Measurements from ENCODE around the gene NFATC1.
"Not testable (repeated sequence)": the region's sequence is repeated elsewhere in the genome, so short reads cannot be mapped to it uniquely, and the experiment has no call there.

The NFATC1 gene

DNA sequence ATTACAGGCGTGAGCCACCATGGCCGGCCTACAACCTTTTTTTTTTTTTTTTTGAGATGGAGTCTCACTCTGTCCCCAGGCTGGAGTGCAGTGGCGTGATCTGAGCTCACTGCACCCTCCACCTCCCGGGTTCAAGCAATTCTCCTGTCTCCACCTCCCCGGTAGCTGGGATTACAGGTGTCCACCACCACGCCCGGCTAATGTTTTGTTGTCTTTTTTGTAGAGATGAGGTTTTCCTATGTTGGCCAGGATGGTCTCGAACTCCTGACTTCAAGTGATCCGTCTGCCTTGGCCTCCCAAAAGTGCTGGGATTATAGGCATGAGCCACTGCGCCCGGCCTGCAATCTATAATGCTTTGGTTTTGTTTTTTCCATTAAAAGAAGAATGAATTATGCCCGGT is 19.1 kb upstream of the NFATC1 start:
- not testable (repeated sequence) for DNase-seq

- DNase-seq = no peak
These were observed 18.4 kb upstream of the NFATC1 start for GRCh38 chr18:79377187-79377891.

DNA sequence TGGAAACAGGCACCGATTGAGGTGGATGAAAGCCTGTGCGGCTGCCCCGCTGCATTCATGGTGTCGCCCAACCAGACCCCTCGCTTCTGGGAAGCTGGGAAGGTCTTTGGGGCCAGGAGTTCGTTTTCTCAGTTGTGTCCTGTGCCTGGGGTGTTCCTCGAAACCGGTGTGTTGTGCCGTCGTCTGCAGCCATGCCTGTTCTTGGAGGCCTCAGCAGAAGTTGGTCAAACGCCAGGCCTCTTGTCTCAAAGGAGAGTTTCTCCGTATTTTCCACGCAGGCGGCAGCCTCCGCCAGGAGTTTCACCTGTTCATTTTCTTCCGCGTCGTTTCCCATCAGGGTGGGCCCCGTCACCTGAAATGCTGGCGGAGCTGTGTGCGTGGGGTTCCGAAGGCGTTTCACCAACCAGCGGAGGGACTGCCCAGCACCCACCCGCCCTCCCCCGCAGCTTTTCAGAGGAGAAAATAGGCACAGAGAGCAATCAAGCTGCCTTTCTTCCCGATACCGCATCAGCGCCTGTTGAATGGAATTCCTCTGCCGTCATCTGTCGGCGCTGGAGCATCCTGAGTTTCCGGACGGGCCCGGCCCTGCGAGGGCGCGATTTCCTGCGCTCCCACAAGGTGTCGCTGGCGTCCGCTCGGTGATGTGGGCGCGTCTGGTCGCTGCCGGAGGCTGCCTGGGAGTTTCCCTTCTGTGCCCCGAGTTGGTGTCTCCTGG is 17.0 kb upstream of the NFATC1 start:
- no peak for DNase-seq

DNA sequence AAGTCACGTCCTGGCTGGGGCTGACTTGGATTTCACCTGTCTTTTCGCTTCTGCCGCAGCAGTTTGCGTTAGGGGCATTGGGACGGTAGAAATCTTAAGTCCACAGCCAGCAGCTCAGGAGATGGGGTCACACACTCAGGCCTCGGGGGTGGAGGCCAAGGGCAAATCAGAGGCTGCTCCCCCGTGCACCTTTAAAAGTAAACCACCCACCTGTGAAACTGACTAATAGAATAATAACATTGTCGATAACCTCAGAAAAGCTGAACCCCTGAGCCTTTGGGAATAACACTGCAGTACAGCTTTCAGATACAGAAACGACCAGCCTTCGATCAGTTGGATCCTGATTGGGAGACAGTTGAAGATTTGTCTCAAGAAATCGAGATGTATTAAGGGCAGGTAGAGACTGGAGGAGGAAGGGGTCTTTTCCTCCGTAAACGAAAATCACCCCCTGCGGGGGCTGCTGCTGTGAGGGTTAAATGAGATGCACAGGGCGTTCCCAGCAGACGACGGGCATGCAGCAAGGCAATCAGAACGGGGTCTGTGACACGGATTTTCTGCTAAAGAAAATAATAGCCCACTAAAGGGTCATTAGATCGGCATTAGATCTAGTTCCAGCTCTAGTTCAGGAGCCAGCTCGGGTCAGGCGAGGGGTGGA is 16.4 kb upstream of the NFATC1 start:
- no peak for DNase-seq

- no peak for DNase-seq
These were observed 15.6 kb upstream of the NFATC1 start for GRCh38 chr18:79379931-79380815.

GRCh38 chr18:79380816-79381806 is 14.6 kb upstream of the NFATC1 start:
- no peak for DNase-seq

DNA sequence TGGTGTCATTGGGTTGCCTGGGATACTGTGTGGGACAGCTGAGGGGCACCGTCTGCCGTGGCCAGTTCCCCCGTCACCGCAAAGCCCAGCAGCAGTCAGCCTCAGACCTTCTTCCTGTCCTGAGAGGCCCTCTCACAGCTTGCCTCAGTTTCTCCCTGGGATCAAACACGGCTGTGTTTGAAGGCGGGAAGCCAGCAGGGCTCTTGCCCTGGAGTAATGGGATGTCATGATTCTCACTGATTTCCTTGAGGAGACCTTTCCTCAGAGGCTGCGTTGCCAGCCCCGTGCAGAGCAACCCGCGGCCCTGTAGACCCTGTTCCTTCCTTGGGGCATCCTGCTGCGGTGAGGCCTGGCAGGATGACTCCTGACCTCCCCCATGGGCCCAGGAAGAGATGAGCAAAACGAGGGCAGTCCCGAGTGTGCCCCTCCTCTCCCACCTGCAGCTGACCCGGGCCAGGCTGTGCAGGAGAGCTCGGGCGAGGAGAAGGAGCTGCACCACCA is 13.9 kb upstream of the NFATC1 start:
- DNase-seq = no peak

- DNase-seq = no peak
These were observed 12.9 kb upstream of the NFATC1 start for GRCh38 chr18:79382681-79383387.

DNA sequence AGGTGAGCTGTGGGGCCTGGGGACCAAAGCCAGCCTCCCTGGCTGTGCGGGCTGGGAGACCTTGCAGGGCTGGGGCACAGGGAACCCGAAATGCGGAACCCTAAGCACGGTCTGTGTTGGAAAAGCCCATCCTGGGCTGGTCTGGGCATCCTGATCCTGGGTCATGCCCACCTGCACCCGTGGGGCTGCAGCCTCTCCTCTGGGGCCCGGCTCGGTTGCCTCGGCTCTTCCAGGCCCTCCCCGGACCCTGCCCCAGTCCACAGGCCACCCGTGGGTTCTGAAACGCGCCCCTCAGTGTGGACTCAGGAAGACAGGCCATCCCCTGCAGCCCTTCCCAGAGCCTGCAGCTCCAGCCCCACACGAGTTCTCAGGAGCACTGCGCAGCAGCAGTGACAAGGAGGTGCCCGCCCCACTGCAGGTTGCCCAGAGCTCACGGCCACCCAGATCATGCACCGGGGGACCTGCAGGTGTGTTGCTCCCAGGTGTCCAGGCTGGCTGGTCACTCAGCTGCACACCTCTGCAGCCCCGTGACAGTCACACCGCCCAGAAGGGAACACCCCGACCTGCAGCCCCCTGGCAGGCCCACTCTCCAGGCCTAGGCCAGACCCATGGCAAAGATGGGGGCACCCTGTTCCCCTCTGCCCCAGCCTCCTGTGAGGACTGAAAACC is 12.2 kb upstream of the NFATC1 start:
- DNase-seq = no peak

GRCh38 chr18:79384151-79384807 is 11.5 kb upstream of the NFATC1 start:
- no peak for DNase-seq

GRCh38 chr18:79384834-79385233 is 10.9 kb upstream of the NFATC1 start:
- no peak for DNase-seq

GRCh38 chr18:79385326-79385707 is 10.4 kb upstream of the NFATC1 start:
- no peak for DNase-seq

DNA sequence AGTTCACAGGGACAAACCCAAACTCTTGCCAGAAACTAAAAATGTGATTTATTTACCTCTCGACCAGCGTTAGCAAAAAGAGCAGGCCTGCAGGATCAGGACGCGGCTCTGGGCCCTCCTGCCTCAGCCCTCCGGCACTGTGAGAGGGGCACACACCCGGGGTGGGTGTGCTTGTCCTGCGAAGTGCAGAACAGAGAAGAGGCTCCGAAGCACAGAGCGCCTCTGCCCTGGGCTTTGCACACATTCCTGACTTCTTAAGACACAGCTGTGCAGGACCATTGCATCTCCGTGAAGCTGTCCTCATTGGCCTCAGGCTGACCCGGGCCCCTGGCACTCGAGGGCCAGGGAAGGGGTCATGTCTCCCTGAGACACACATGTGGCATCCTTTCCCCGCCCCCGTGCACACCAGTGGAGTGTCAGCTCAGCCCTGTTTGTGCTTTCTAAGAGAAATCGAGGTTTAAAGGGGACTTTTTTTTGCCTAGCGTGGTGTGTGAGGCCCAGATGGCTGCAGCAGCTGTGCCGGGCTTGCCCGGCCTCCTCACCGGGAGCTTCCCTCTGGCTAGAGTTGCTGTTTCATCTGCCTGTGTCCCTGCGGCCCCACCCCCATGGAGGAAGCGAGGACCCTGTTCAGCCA is 9.9 kb upstream of the NFATC1 start:
- no peak for DNase-seq

GRCh38 chr18:79386547-79386946 is 9.2 kb upstream of the NFATC1 start:
- no peak for DNase-seq

DNA sequence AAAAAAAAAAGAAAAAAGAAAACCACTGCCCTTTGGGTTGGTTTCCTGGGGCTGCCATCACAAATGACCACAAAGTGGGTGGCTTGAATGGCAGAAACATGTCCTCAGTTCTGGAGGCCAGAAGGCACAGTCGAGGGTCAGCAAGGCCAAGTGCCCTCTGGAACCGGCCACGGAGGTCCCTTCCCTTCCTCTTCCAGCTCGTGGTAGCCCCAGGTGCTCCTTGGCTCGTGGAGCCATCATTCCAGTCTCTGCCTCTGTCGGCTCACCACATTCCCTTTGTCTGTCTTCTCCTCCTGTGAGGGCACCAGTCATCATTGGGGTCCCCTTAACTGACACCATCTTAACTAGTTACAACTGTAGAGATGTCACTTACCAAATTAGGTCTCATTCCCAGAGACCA is 8.5 kb upstream of the NFATC1 start:
- no peak for DNase-seq

- no peak for DNase-seq
These were observed 8.1 kb upstream of the NFATC1 start for GRCh38 chr18:79387615-79388014.

DNA sequence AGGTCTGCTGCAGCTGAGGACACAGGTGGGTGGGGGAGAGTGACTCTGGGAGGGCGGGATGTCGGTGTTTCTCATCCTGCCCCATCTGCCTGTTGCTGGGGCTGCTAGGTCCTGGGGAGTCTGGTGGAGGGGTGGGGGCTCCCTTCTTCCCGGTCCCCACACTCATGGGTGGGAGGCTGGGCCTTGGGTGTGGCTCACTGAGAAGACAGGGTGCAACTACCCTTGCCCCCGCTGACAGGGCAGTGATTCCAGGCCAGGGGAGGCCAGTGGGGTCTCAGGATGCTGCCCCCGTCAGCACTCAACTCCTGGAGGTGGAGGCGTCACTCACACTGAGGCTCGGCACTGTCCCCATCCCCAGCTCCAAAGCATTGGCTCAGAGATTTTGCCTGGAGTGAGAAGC is 7.7 kb upstream of the NFATC1 start:
- no peak for DNase-seq

GRCh38 chr18:79389689-79390088 is 6.0 kb upstream of the NFATC1 start:
- no peak for DNase-seq

GRCh38 chr18:79392226-79392625 is 3.5 kb upstream of the NFATC1 start:
- no peak for DNase-seq
